OCI-LY3 (cell line): Measurements from ENCODE around the gene MEX3D.

Experiments used
- EZH2phosphoT487 ChIP-seq: fragments of 200-600 bp; shearing (Covaris generic); IDR thresholded peaks from 2 replicates; pipeline ENCODE4 v1.6.1; 2018; ENCODE audit warnings: antibody characterized with exemption, mixed run types, low read depth
- TF ChIP-seq, protein P1 (sequence below): fragments of 200-600, 300-600 bp; sonication (generic); IDR thresholded peaks from 2 replicates; pipeline ENCODE4 v1.5.1; 2014; ENCODE audit warnings: antibody characterized with exemption, low read length, low read depth

DNA sequence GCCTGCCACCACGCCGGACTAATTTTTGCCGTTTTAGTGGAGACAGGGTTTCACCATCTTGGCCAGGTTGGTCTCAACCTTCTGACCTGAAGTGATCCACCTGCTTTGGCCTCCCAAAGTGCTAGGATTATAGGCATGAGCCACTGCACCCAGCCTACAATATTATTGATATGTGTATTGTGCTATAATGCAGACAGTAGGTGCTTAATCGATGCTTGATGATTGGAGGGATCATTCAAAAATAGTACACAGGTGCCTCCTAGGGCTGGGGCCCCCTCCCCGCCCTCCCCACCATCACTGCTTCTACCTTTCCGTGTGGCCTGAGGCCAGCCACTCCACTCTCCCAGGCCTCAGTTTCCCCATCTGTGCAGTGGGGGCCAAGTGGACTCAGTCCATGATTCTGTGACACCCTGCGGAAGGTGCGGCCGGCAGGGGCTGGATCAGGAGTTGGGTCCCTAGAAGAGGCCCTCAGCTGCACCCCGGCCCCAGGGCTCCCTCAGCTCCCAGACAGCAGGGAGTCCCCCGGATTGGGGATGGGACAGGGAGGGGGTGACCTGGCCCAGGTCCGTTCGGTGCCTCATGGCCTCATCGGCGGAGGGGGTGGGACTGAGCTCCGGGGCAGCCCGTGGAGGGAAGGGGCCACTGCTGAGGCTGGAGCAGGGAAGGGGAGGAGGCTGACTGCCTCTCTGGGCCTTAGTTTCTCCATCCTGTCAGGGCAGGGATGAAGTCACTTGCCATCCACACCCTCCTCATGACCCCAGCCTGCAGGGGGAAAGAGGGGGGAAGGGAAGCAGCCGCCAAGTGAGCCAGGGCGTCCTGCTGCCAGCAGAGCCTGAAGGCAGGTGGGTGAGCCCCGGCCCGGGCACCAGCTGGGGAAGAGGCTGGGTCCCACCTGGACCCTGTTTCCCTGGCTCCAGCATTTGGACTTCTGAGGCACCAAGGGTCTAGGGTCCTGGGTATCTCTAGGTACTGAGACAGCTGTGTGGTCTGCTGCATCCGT is 56.5 kb downstream of the MEX3D start:
- TF ChIP-seq, protein P1, sequence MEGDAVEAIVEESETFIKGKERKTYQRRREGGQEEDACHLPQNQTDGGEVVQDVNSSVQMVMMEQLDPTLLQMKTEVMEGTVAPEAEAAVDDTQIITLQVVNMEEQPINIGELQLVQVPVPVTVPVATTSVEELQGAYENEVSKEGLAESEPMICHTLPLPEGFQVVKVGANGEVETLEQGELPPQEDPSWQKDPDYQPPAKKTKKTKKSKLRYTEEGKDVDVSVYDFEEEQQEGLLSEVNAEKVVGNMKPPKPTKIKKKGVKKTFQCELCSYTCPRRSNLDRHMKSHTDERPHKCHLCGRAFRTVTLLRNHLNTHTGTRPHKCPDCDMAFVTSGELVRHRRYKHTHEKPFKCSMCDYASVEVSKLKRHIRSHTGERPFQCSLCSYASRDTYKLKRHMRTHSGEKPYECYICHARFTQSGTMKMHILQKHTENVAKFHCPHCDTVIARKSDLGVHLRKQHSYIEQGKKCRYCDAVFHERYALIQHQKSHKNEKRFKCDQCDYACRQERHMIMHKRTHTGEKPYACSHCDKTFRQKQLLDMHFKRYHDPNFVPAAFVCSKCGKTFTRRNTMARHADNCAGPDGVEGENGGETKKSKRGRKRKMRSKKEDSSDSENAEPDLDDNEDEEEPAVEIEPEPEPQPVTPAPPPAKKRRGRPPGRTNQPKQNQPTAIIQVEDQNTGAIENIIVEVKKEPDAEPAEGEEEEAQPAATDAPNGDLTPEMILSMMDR, result no peak
- TF ChIP-seq EZH2phosphoT487, result no peak
